Mesenchymal stem cell (in vitro differentiated cells and primary cell): ENCODE measurements around the gene FADS2.

Source experiments
- DNase-seq: peaks from one replicate; pipeline ENCODE4 v3.0.0-alpha.2; 2013
- H2AFZ ChIP-seq: one replicate; pipeline ENCODE4 v1.6.1; 2013; ENCODE audit warnings: low read depth, mild to moderate bottlenecking, control low read depth, inconsistent platforms, low read length, moderate library complexity
- H2AK5ac ChIP-seq: 2 replicates; pipeline ENCODE4 v1.6.1; 2013; ENCODE audit warnings: low read length, moderate library complexity, mild to moderate bottlenecking, inconsistent platforms; ENCODE audit not compliant: severe bottlenecking
- H2BK120ac ChIP-seq: one replicate; pipeline ENCODE4 v1.6.1; 2013; ENCODE audit warnings: low read depth, mild to moderate bottlenecking, inconsistent platforms, low read length, moderate library complexity
- H2BK12ac ChIP-seq, 2 experiments: one replicate each; pipeline ENCODE4 v1.6.1; 2013; ENCODE audit warnings: inconsistent platforms in 2 of 2, low read length in 2 of 2, mild to moderate bottlenecking in 2 of 2, moderate library complexity in 2 of 2, control low read depth in 1 of 2
- H2BK15ac ChIP-seq: one replicate; pipeline ENCODE4 v1.6.1; 2013; ENCODE audit warnings: mild to moderate bottlenecking, low read depth, inconsistent platforms; ENCODE audit not compliant: poor library complexity, severe bottlenecking
- H2BK5ac ChIP-seq: 2 replicates; pipeline ENCODE4 v1.6.1; 2013; ENCODE audit warnings: low read depth, mild to moderate bottlenecking, low read length, control low read depth, inconsistent platforms; ENCODE audit not compliant: poor library complexity, severe bottlenecking
- H3K14ac ChIP-seq, 2 experiments: one replicate each; pipeline ENCODE4 v1.6.1; 2013; ENCODE audit warnings: inconsistent platforms in 2 of 2, low read length in 2 of 2, control low read depth in 1 of 2, mild to moderate bottlenecking in 1 of 2, moderate library complexity in 1 of 2
- H3K18ac ChIP-seq, 2 experiments: one replicate each; pipeline ENCODE4 v1.6.1; 2013; ENCODE audit warnings: inconsistent platforms in 2 of 2, low read length in 2 of 2, control low read depth in 1 of 2, low read depth in 1 of 2, mild to moderate bottlenecking in 1 of 2
- H3K23ac ChIP-seq, 2 experiments: one replicate each; pipeline ENCODE4 v1.6.1; 2013; ENCODE audit warnings: inconsistent platforms in 2 of 2, low read length in 2 of 2, mild to moderate bottlenecking in 2 of 2, moderate library complexity in 2 of 2, control low read depth in 1 of 2
- H3K27ac ChIP-seq: 2 replicates; pipeline ENCODE4 v1.5.1; 2013; ENCODE audit warnings: mild to moderate bottlenecking, moderate library complexity, low read length, control low read depth, inconsistent platforms; ENCODE audit not compliant: poor library complexity, severe bottlenecking
- H3K27me3 ChIP-seq, 2 experiments: 2 replicates each; pipeline versions ENCODE4 v1.6.1 to v1.7.0; 2013; ENCODE audit warnings: low read length in 2 of 2, mild to moderate bottlenecking in 2 of 2, moderate library complexity in 2 of 2, control low read depth in 1 of 2, inconsistent platforms in 1 of 2; ENCODE audit not compliant: control insufficient read depth in 1 of 2, insufficient read depth in 1 of 2
- H3K36me3 ChIP-seq, 2 experiments: 2 replicates each; pipeline versions ENCODE4 v1.6.1 to v1.7.0; 2013; ENCODE audit warnings: low read length in 2 of 2, control low read depth in 1 of 2, inconsistent platforms in 1 of 2, low read depth in 1 of 2, mild to moderate bottlenecking in 1 of 2; ENCODE audit not compliant: insufficient read depth in 2 of 2, control insufficient read depth in 1 of 2
- H3K4ac ChIP-seq, 2 experiments: one replicate each; pipeline ENCODE4 v1.6.1; 2013; ENCODE audit warnings: inconsistent platforms in 2 of 2, low read length in 2 of 2, mild to moderate bottlenecking in 2 of 2, moderate library complexity in 2 of 2, control low read depth in 1 of 2, low read depth in 1 of 2
- H3K4me1 ChIP-seq: 2 replicates; pipeline ENCODE4 v1.6.1; 2013; ENCODE audit warnings: low read depth, low read length, control low read depth; ENCODE audit not compliant: control insufficient read depth, insufficient read depth
- H3K4me2 ChIP-seq: 2 replicates; pipeline ENCODE4 v1.6.1; 2013; ENCODE audit warnings: low read length, mild to moderate bottlenecking, inconsistent platforms; ENCODE audit not compliant: poor library complexity, severe bottlenecking
- H3K4me3 ChIP-seq, 2 experiments: 2 replicates each; pipeline versions ENCODE4 v1.5.1 to v1.7.0; 2013; ENCODE audit warnings: low read length in 2 of 2, mild to moderate bottlenecking in 2 of 2, control low read depth in 1 of 2, low read depth in 1 of 2; ENCODE audit not compliant: insufficient read depth in 1 of 2
- H3K79me1 ChIP-seq: replicated peaks from 2 replicates; pipeline ENCODE4 v1.6.1; 2013; ENCODE audit warnings: mild to moderate bottlenecking, control low read depth, low read length, inconsistent platforms; ENCODE audit not compliant: poor library complexity, severe bottlenecking
- H3K9ac ChIP-seq: 2 replicates; pipeline ENCODE4 v1.7.0; 2013; ENCODE audit warnings: mild to moderate bottlenecking, low read length, moderate library complexity
- H3K9me3 ChIP-seq: 2 replicates; pipeline ENCODE4 v1.7.0; 2013; ENCODE audit warnings: mild to moderate bottlenecking, low read length; ENCODE audit not compliant: control insufficient read depth
- H4K8ac ChIP-seq: one replicate; pipeline ENCODE4 v1.6.1; 2013; ENCODE audit warnings: inconsistent platforms, mild to moderate bottlenecking, low read length, moderate library complexity
- H4K91ac ChIP-seq: one replicate; pipeline ENCODE4 v1.6.1; 2013; ENCODE audit warnings: mild to moderate bottlenecking, low read length, inconsistent platforms
- WGBS: methylation state at CpG from one replicate; pipeline ENCODE4 v1.1.7; 2013; ENCODE audit warnings: mixed read lengths; 5-methylcytosine and 5-hydroxymethylcytosine counted together

The FADS2 gene

DNA sequence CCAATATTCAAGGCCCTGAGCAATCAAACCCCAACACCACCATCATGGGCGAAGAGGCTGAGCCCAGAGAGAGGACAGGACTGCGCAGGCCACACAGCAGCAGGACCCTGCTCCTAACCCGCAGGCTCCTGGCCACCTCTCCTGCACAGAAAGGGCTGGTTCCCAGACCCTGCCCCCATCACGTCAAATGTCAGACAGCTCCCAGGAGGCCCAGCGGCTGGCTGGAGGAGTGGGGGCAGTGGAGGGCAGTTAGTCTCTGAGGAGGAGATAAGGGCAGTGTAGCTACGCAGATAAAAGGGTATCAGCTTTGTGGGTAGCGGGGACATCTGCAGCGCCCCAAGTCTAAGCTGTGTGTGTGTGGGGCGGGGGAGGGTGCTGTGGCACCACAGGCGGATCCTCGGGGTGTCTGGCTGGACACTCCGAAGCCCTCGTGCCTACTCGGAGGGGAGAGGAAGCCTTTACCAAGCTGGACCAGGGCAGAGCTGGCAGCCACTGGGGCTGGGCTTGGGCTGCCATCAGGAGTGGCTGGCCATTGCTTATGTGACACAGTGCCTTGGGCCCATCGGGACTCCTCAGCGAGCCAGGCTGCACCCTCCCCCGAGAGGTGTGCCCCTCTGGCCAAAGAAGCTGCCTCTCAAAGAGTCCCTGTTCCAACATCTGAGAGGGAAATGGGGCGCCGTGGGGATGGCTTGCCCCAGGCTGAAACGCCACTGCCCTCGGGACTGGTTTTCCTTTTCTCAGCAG lies 41.8 kb downstream of the FADS2 start:
- H2BK120ac ChIP-seq = no peak overlapping the region
- peak overlapping the region in 1 of 2 experiments; percentile 1 for H2BK12ac ChIP-seq
- H2BK5ac ChIP-seq = no peak overlapping the region
- H4K8ac ChIP-seq = peak overlapping the region; percentile 45
- no peak overlapping the region for H3K9ac ChIP-seq
- H3K36me3 ChIP-seq = peaks cover 14 to 26% of the 10 kb centered on the region in 2 experiments
- peak overlapping the region in 1 of 2 experiments; percentile 24 for H3K18ac ChIP-seq
- no peak overlapping the region for H3K27ac ChIP-seq
- H3K4ac ChIP-seq = peak overlapping the region in 1 of 2 experiments; percentile 9
- WGBS = 80% methylated on average over 21 of the region's 21 CpGs
- DNase-seq = peak; percentile 25
- no peak overlapping the region for H3K4me2 ChIP-seq
- no peak overlapping the region for H2AK5ac ChIP-seq
- no peaks in the 10 kb centered on the region for H3K9me3 ChIP-seq
- H3K23ac ChIP-seq = no peak overlapping the region
- H2AFZ ChIP-seq = no peak overlapping the region
- peaks cover 2% of the 10 kb centered on the region for H3K79me1 ChIP-seq
- H3K4me3 ChIP-seq = no peak overlapping the region
- H3K14ac ChIP-seq = peak overlapping the region in 1 of 2 experiments; percentile 18
- peaks cover 6% of the 10 kb centered on the region for H3K4me1 ChIP-seq
- peak overlapping the region; percentile 67 for H2BK15ac ChIP-seq
- no peak overlapping the region for H4K91ac ChIP-seq
- no peaks in the 10 kb centered on the region for H3K27me3 ChIP-seq

DNA sequence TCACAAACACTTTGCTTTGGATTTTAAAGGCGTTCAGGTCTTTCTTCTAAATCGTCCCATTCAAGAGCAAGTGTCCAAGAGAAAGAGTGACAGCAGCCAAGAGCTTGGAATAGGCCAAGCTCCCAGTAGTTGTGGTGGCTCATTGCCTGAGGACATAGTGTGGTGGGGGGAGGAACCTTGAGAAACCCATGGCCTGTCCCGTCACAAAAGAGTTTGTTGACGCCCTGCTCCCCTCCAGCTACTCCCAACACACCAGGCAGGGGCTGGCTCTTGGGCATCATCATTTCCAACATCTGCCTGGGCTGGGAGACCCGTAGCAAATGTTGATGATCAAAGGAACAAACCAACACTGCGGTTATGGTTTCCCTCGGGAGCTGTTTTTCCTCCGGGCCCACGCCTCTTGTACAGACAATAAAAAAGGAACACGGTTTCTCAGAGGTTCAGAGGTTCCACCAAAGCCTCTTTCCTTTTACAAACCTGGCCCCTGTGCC lies 42.5 kb downstream of the FADS2 start:
- H2AFZ ChIP-seq = no peak overlapping the region
- H3K23ac ChIP-seq = no peak overlapping the region
- no peaks in the 10 kb centered on the region for H3K27me3 ChIP-seq
- peak overlapping the region in 1 of 2 experiments; percentile 62 for H3K4me3 ChIP-seq
- 56% methylated on average over 10 of the region's 10 CpGs for WGBS
- peaks cover 10 to 21% of the 10 kb centered on the region in 2 experiments for H3K36me3 ChIP-seq
- H3K14ac ChIP-seq = no peak overlapping the region
- H3K9me3 ChIP-seq = no peaks in the 10 kb centered on the region
- H2BK120ac ChIP-seq = peak overlapping the region; percentile 27
- H3K4me1 ChIP-seq = peaks cover 7% of the 10 kb centered on the region
- H2BK5ac ChIP-seq = no peak overlapping the region
- no peak overlapping the region for H3K4ac ChIP-seq
- peak; percentile 68 for DNase-seq
- no peak overlapping the region for H2BK15ac ChIP-seq
- H3K27ac ChIP-seq = no peak overlapping the region
- no peak overlapping the region for H2AK5ac ChIP-seq
- H3K9ac ChIP-seq = peak overlapping the region; percentile 71
- H4K8ac ChIP-seq = peak overlapping the region; percentile 59
- H3K79me1 ChIP-seq = no peaks in the 10 kb centered on the region
- H3K18ac ChIP-seq = peak overlapping the region in 1 of 2 experiments; percentile 57
- no peak overlapping the region for H3K4me2 ChIP-seq
- H4K91ac ChIP-seq = no peak overlapping the region
- H2BK12ac ChIP-seq = no peak overlapping the region

DNA sequence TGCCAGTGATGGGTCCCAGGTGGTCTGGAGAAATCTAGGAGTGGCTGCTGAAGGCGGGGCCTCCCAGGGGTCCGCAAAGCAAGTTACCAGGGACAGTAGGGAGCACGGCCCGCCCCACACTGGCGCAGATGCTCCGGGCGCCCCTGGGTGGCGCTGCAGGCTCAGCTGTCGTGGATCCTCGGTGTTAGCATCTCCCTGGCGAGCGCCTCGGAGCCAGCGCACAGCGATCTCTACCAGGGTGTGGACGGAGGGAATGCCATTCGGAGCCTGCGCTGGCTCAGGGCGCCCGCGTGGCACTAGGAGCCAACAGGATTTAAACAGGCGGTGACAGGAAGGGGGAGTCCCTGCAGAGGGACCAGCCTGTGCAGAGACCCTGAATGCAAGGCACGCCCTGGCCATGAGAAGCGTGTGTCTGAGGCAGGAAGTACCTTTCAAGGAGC lies 43.1 kb downstream of the FADS2 start:
- Histone ChIP-seq H3K4me1 (peaks cover 9% of the 10 kb centered on the region), H3K36me3 (peaks cover 9 to 21% of the 10 kb centered on the region in 2 experiments), H2AK5ac (no peak overlapping the region), H3K4me2 (peak overlapping the region; percentile 13), H2BK15ac (no peak overlapping the region), H4K8ac (peak overlapping the region; percentile 59), H3K14ac (no peak overlapping the region), H2BK5ac (no peak overlapping the region), H3K27ac (no peak overlapping the region), H3K4ac (peak overlapping the region; percentile 9 to 13), H2BK120ac (peak overlapping the region; percentile 27), H3K79me1 (no peaks in the 10 kb centered on the region), H3K18ac (peak overlapping the region; percentile 16 to 57), H3K23ac (no peak overlapping the region), H2BK12ac (no peak overlapping the region), H3K4me3 (peak overlapping the region in 1 of 2 experiments; percentile 62), H3K9ac (peak overlapping the region; percentile 71), H4K91ac (no peak overlapping the region), H3K9me3 (no peaks in the 10 kb centered on the region), H3K27me3 (no peaks in the 10 kb centered on the region), H2AFZ (peak overlapping the region; percentile 33)
- DNase-seq = peak; percentile 83
- 2% methylated on average over 24 of the region's 24 CpGs for WGBS

DNA sequence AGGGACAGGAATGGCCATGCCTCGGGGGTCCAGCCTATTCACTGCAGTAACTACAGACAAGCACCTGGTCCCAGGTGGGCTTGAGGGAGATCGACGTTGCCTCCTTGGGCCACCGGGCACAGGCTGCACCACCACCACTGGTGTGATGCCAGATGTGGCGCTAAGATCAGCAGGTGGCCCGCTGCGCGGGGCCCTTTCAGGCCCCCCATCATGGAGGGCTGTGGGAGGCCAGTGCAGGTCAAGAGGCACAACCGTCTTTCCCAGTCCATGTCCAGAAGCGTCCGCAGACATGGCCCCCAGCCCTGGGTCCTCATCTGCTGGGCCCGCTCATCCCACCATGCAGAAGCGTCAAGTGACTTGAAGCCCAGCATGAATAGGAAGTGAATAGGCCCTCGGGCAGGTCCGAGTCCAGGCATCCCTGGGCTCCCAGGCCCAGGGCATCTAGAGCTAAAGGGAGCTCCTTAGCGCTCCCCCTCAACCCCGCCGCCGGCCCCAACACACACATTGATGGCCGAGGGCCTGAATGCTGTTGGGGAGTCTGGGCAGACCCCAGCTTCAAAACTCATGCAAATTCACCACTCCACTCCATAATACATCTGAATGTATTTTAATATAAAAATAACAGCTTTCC lies 45.0 kb downstream of the FADS2 start:
- Histone ChIP-seq H3K27me3 (no peaks in the 10 kb centered on the region), H3K4me1 (peaks cover 10% of the 10 kb centered on the region), H2BK12ac (no peak overlapping the region), H3K4me2 (no peak overlapping the region), H3K14ac (no peak overlapping the region), H3K27ac (no peak overlapping the region), H3K9me3 (no peaks in the 10 kb centered on the region), H2AK5ac (no peak overlapping the region), H3K23ac (no peak overlapping the region), H2AFZ (no peak overlapping the region), H3K18ac (no peak overlapping the region), H2BK15ac (no peak overlapping the region), H3K4ac (no peak overlapping the region), H3K79me1 (no peaks in the 10 kb centered on the region), H2BK120ac (no peak overlapping the region), H4K91ac (no peak overlapping the region), H2BK5ac (no peak overlapping the region), H4K8ac (no peak overlapping the region), H3K9ac (no peak overlapping the region), H3K36me3 (peaks cover 12 to 30% of the 10 kb centered on the region in 2 experiments), H3K4me3 (no peak overlapping the region)
- WGBS = 94% methylated on average over 18 of the region's 20 CpGs
- no peak for DNase-seq
